K562 (cell line): ENCODE data around the gene ZFAND2B. TPM values are rescaled to one million over a fixed set of nuclear protein-coding genes. Genes with fewer than 3 reads are reported as not detected.

Experiments
- CSDE1 ChIP-seq, 2 experiments: fragments of 450-650 bp; IDR thresholded peaks; 2 replicates each; pipeline ENCODE4 v1.6.1; 2016; ENCODE audit warnings: mild to moderate bottlenecking in 1 of 2
- CTBP1 ChIP-seq: fragments of 450-650 bp; IDR thresholded peaks from 2 replicates; pipeline ENCODE4 v1.6.1; 2016; ENCODE audit warnings: borderline replicate concordance
- IFI16 ChIP-seq: fragments of 250-450 bp; sonication (Bioruptor Pico); IDR thresholded peaks from 2 replicates; pipeline ENCODE4 v2.1.2; 2022; ENCODE audit warnings: mild to moderate bottlenecking, inconsistent platforms
- MTA3 ChIP-seq: fragments of 450-650 bp; formaldehyde crosslinking; IDR thresholded peaks from 2 replicates; pipeline ENCODE4 v1.6.1; 2017; ENCODE audit warnings: mild to moderate bottlenecking, borderline replicate concordance
- RFX7 ChIP-seq: fragments of 250-450 bp; sonication (Bioruptor Pico); IDR thresholded peaks from 2 replicates; pipeline ENCODE4 v1.5.1; 2021; ENCODE audit warnings: mild to moderate bottlenecking
- SP1 ChIP-seq: sonication (generic); formaldehyde crosslinking; IDR thresholded peaks from 2 replicates; pipeline ENCODE4 v1.8.1; 2022; ENCODE audit warnings: mild to moderate bottlenecking, missing genetic modification reagents
- SUPT5H ChIP-seq: fragments of 450-650 bp; IDR thresholded peaks from 2 replicates; pipeline ENCODE4 v1.6.1; 2016
- TEAD1 ChIP-seq, 2 experiments: fragments of 450-650 bp in 1 of 2; sonication (generic) in 1 of 2; formaldehyde crosslinking; IDR thresholded peaks; 2 replicates each; pipeline versions ENCODE4 v1.4.0 to v1.8.0; 2020 to 2022; ENCODE audit warnings: mild to moderate bottlenecking in 2 of 2, missing genetic modification reagents in 1 of 2
- TGIF2 ChIP-seq: sonication (generic); formaldehyde crosslinking; IDR thresholded peaks from 2 replicates; pipeline ENCODE4 v1.8.1; 2022; ENCODE audit warnings: mild to moderate bottlenecking, missing genetic modification reagents, moderate library complexity
- ZFP36 ChIP-seq: fragments of 150-350 bp; IDR thresholded peaks from 2 replicates; pipeline ENCODE4 v1.6.1; 2018; ENCODE audit warnings: low read length, low read depth; ENCODE audit not compliant: partially characterized antibody
- ZNF143 ChIP-seq: sonication (generic); formaldehyde crosslinking; IDR thresholded peaks from 2 replicates; pipeline ENCODE4 v1.9.0; 2022; ENCODE audit warnings: mild to moderate bottlenecking, missing genetic modification reagents
- ZNF274 ChIP-seq: IDR thresholded peaks from 2 replicates; pipeline ENCODE4 v1.6.1; 2011; ENCODE audit warnings: low read depth, mild to moderate bottlenecking, low read length, moderate library complexity, borderline replicate concordance
- polyA plus RNA-seq, 8 experiments: library from polyadenylated mRNA; depleted of rRNA in 4 of 8; stranded (reverse) in 5 of 8; unstranded in 3 of 8; fragments of >200 nt; fragmentation: Nextera tagmentation in 2 of 8; fragmentation: Illumina TruSeq in 1 of 8; extraction: Ambion mirVana in 2 of 8; extraction: Trizol in 1 of 8; gene quantifications; 2 replicates each; pipeline versions ENCODE4 v1.2.1 to v1.2.3, GENCODE V29; 2011 to 2014; ENCODE audit warnings: inconsistent platforms in 1 of 8, missing spikeins in 1 of 8
- total RNA-seq, 7 experiments: library from RNA; depleted of rRNA in 6 of 7; stranded (reverse); fragments of >200 nt in 6 of 7; fragmentation: Illumina TruSeq in 2 of 7; extraction: Trizol in 2 of 7; gene quantifications; 2 replicates each; pipeline versions ENCODE4 v1.2.1 to v1.2.3, GENCODE V29; 2011 to 2021; ENCODE audit warnings: low replicate concordance in 1 of 7
- TF ChIP-seq, protein P1 (sequence below), 2 experiments: fragments of 450-650 bp; formaldehyde crosslinking in 1 of 2; IDR thresholded peaks; 2 replicates each; pipeline versions ENCODE4 v1.4.0 to v1.6.1; 2014 to 2020; ENCODE audit warnings: mild to moderate bottlenecking in 2 of 2, borderline replicate concordance in 1 of 2, low read depth in 1 of 2
- TF ChIP-seq, protein P2 (sequence below): sonication (generic); formaldehyde crosslinking; IDR thresholded peaks from 2 replicates; pipeline ENCODE4 v1.8.1; 2023; ENCODE audit warnings: mild to moderate bottlenecking, missing genetic modification reagents
- TF ChIP-seq, protein P3 (sequence below): fragments of 250-450 bp; sonication (Bioruptor Pico); IDR thresholded peaks from 2 replicates; pipeline ENCODE4 v1.5.0; 2020; ENCODE audit warnings: mild to moderate bottlenecking

Gene ZFAND2B
- total and polyA plus RNA-seq, 9 of the 15 experiments (the other 6 are each of a cell fraction or from before 2014, with no cell fraction given), result 9.9 to 33.3 (median 26.1) TPM

DNA sequence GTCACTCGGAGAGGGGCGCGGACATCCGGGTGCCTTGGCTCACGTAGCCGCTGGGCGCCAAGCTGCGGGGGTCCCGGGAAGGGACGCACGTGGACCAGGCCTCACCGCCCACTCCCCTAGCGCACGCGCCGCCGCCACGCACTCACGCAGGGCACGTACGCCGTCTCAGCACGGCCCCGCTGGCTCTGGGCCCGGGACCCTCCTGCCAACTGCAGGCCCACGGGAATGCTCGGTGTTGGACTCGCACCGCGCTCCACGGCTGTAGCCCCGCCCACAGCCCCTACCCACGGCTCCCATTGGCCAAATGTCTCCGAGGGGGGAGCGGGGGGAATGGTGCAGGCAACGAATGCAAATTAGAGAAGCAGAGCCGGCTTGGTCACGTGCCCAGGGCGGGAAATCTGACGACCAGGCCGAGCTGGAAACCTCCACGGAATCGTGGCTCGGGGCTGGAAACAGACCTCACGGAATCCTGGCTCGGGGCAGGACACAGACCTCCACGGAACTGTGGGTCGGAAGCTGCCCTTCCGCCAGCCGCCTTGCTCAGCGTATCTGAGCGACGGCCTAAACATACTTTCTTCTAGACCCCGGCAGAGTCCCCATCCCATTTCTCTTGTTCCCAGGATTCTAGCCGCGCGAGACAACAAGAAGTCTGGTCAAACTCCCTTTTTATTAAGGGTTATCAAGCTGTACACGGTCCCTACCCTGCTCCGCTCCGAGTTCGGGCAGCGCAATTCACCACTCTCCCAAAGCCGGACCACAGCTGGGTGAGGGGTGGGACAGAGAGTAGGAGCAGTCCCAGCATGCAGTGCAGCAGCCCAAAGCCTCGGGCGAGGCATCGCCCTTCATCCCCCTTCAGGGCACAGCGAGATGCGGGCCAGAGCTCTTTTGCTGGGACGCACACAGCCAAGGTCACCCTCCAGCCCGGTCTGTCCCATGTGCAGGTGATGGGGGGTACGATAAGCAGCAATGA lies 12.4 kb downstream of the ZFAND2B start, which contains the start of gene ABCB6 (continued):
- TF ChIP-seq, protein P1, sequence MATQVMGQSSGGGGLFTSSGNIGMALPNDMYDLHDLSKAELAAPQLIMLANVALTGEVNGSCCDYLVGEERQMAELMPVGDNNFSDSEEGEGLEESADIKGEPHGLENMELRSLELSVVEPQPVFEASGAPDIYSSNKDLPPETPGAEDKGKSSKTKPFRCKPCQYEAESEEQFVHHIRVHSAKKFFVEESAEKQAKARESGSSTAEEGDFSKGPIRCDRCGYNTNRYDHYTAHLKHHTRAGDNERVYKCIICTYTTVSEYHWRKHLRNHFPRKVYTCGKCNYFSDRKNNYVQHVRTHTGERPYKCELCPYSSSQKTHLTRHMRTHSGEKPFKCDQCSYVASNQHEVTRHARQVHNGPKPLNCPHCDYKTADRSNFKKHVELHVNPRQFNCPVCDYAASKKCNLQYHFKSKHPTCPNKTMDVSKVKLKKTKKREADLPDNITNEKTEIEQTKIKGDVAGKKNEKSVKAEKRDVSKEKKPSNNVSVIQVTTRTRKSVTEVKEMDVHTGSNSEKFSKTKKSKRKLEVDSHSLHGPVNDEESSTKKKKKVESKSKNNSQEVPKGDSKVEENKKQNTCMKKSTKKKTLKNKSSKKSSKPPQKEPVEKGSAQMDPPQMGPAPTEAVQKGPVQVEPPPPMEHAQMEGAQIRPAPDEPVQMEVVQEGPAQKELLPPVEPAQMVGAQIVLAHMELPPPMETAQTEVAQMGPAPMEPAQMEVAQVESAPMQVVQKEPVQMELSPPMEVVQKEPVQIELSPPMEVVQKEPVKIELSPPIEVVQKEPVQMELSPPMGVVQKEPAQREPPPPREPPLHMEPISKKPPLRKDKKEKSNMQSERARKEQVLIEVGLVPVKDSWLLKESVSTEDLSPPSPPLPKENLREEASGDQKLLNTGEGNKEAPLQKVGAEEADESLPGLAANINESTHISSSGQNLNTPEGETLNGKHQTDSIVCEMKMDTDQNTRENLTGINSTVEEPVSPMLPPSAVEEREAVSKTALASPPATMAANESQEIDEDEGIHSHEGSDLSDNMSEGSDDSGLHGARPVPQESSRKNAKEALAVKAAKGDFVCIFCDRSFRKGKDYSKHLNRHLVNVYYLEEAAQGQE (IDR thresholded peaks at IDR 0.05; ENCODE audit: borderline replicate concordance), result peak; percentile 54
- TF ChIP-seq, protein P1 (CRISPR knock-in tag; IDR thresholded peaks at IDR 0.05; ENCODE audit: low read depth), result no peak; the same call in 1 of the 2 replicates
- TF ChIP-seq RFX7 (CRISPR knock-in tag), result no peak
- no peak for TF ChIP-seq ZFP36
- peak in 1 of 2 experiments; percentile 74; a peak in 2 of 4 replicates for TF ChIP-seq TEAD1 (CRISPR knock-in tag; IDR thresholded peaks at IDR 0.05)
- TF ChIP-seq SP1 (CRISPR knock-in tag), result peak; percentile 87
- TF ChIP-seq, protein P2, sequence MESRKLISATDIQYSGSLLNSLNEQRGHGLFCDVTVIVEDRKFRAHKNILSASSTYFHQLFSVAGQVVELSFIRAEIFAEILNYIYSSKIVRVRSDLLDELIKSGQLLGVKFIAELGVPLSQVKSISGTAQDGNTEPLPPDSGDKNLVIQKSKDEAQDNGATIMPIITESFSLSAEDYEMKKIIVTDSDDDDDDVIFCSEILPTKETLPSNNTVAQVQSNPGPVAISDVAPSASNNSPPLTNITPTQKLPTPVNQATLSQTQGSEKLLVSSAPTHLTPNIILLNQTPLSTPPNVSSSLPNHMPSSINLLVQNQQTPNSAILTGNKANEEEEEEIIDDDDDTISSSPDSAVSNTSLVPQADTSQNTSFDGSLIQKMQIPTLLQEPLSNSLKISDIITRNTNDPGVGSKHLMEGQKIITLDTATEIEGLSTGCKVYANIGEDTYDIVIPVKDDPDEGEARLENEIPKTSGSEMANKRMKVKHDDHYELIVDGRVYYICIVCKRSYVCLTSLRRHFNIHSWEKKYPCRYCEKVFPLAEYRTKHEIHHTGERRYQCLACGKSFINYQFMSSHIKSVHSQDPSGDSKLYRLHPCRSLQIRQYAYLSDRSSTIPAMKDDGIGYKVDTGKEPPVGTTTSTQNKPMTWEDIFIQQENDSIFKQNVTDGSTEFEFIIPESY (CRISPR knock-in tag), result peak; percentile 66
- TF ChIP-seq ZNF143 (CRISPR knock-in tag), result 0 out of 2 replicates have a peak, but pooled peaks have one; percentile 16
- no peak for TF ChIP-seq CSDE1 (IDR thresholded peaks at IDR 0.05)
- TF ChIP-seq CTBP1, result peak; percentile 33; the same call in 1 of the 2 replicates
- no peak for TF ChIP-seq TGIF2
- TF ChIP-seq ZNF274, result no peak
- TF ChIP-seq, protein P3, sequence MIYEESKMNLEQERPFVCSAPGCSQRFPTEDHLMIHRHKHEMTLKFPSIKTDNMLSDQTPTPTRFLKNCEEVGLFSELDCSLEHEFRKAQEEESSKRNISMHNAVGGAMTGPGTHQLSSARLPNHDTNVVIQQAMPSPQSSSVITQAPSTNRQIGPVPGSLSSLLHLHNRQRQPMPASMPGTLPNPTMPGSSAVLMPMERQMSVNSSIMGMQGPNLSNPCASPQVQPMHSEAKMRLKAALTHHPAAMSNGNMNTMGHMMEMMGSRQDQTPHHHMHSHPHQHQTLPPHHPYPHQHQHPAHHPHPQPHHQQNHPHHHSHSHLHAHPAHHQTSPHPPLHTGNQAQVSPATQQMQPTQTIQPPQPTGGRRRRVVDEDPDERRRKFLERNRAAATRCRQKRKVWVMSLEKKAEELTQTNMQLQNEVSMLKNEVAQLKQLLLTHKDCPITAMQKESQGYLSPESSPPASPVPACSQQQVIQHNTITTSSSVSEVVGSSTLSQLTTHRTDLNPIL (CRISPR knock-in tag), result no peak
- no peak for TF ChIP-seq IFI16 (CRISPR knock-in tag)
- TF ChIP-seq MTA3, result peak; percentile 74
- TF ChIP-seq SUPT5H, result peak; percentile 83
